GM18511 (cell line): ENCODE data around the gene ILDR2.

ENCODE experiments used
- ATAC-seq: cut with Tn5 transposase; IDR thresholded peaks from one replicate; pipeline ENCODE4 v1.9.1; 2021; ENCODE audit warnings: mild to moderate bottlenecking, moderate library complexity; ENCODE audit not compliant: unreplicated experiment

The ILDR2 gene

GRCh38 chr1:166925810-166926478, 49.4 kb downstream of the ILDR2 start:
- no peak for ATAC-seq

- peak; percentile 96 for ATAC-seq
Observed at GRCh38 chr1:166924823-166925541, 50.4 kb downstream of the ILDR2 start.

GRCh38 chr1:166920561-166921475, 54.5 kb downstream of the ILDR2 start:
- ATAC-seq, result no peak

GRCh38 chr1:166918956-166919316, 56.4 kb downstream of the ILDR2 start:
- no peak for ATAC-seq

GRCh38 chr1:166918088-166918955, 57.0 kb downstream of the ILDR2 start:
- no peak for ATAC-seq

GRCh38 chr1:166915941-166916340, 59.4 kb downstream of the ILDR2 start:
- ATAC-seq, result no peak

- no peak for ATAC-seq
Observed at GRCh38 chr1:166915042-166915441, 60.3 kb downstream of the ILDR2 start.

GRCh38 chr1:166914111-166914510, 61.2 kb downstream of the ILDR2 start:
- ATAC-seq, result no peak

- no peak for ATAC-seq
Observed at GRCh38 chr1:166911624-166912023, 63.7 kb downstream of the ILDR2 start.

- ATAC-seq, result peak; percentile 95
Observed at GRCh38 chr1:166910396-166910994, 64.8 kb downstream of the ILDR2 start.

GRCh38 chr1:166908942-166909341, 66.4 kb downstream of the ILDR2 start:
- no peak for ATAC-seq

GRCh38 chr1:166907763-166908162, 67.6 kb downstream of the ILDR2 start:
- ATAC-seq, result peak; percentile 73

GRCh38 chr1:166907051-166907450, 68.3 kb downstream of the ILDR2 start:
- no peak for ATAC-seq

- no peak for ATAC-seq
Observed at GRCh38 chr1:166906647-166907046, 68.7 kb downstream of the ILDR2 start.

- ATAC-seq, result no peak
Observed at GRCh38 chr1:166905900-166906299, 69.4 kb downstream of the ILDR2 start.

GRCh38 chr1:166905136-166905535, 70.2 kb downstream of the ILDR2 start:
- no peak for ATAC-seq

GRCh38 chr1:166903232-166903631, 72.1 kb downstream of the ILDR2 start:
- ATAC-seq, result no peak

GRCh38 chr1:166902279-166902678, 73.1 kb downstream of the ILDR2 start:
- ATAC-seq, result no peak

GRCh38 chr1:166900987-166901386, 74.4 kb downstream of the ILDR2 start:
- ATAC-seq, result no peak

- ATAC-seq, result no peak
Observed at GRCh38 chr1:166899769-166900168, 75.6 kb downstream of the ILDR2 start.
